Osteocyte (in vitro differentiated cells): ENCODE measurements around the gene PPP1R2B. TPM values are rescaled to one million over a fixed set of nuclear protein-coding genes. Genes with fewer than 3 reads are reported as not detected.

Experiments used
- DNase-seq: peaks from one replicate; pipeline ENCODE4 v3.0.0; 2021; ENCODE audit warnings: mixed read lengths; ENCODE audit not compliant: unreplicated experiment; ENCODE audit errors: extremely low spot score
- H3K27ac Mint-ChIP-seq: one replicate; pipeline ENCODE4 v1.8.0; 2021; ENCODE audit warnings: mild to moderate bottlenecking, mixed read lengths; ENCODE audit not compliant: unreplicated experiment
- H3K27me3 Mint-ChIP-seq: one replicate; pipeline ENCODE4 v1.8.0; 2021; ENCODE audit warnings: mixed read lengths; ENCODE audit not compliant: unreplicated experiment
- H3K36me3 Mint-ChIP-seq: one replicate; pipeline ENCODE4 v1.8.0; 2021; ENCODE audit warnings: mixed read lengths; ENCODE audit not compliant: unreplicated experiment
- H3K4me1 Mint-ChIP-seq: one replicate; pipeline ENCODE4 v1.8.0; 2021; ENCODE audit warnings: mixed read lengths; ENCODE audit not compliant: unreplicated experiment
- H3K4me3 Mint-ChIP-seq: one replicate; pipeline ENCODE4 v1.8.0; 2021; ENCODE audit warnings: mild to moderate bottlenecking, moderate library complexity, mixed read lengths; ENCODE audit not compliant: unreplicated experiment
- H3K9me3 Mint-ChIP-seq: one replicate; pipeline ENCODE4 v1.8.0; 2021; ENCODE audit warnings: mixed read lengths; ENCODE audit not compliant: unreplicated experiment
- CTCF ChIP-seq: fragments of 200-600 bp; sonication (generic); IDR thresholded peaks from 2 replicates; pipeline ENCODE4 v1.5.0; 2021; ENCODE audit warnings: antibody characterized with exemption, mild to moderate bottlenecking, moderate library complexity
- total RNA-seq: library from RNA; stranded (reverse); gene quantifications from 2 replicates; pipeline ENCODE4 v1.2.1, GENCODE V29; 2021

PPP1R2B gene
- total RNA-seq, 1 donor from 2014 or later, result not detected

- DNase-seq, result no peak
- H3K4me1 Mint-ChIP-seq, result no peaks in the 10 kb centered on the region
- H3K27ac Mint-ChIP-seq, result no peak overlapping the region
- TF ChIP-seq CTCF, result no peak
- peaks cover 22% of the 10 kb centered on the region for H3K27me3 Mint-ChIP-seq
- no peaks in the 10 kb centered on the region for H3K36me3 Mint-ChIP-seq
- no peak overlapping the region for H3K4me3 Mint-ChIP-seq
- no peaks in the 10 kb centered on the region for H3K9me3 Mint-ChIP-seq
Observed at GRCh38 chr5:156825688-156826087, 24.4 kb upstream of the PPP1R2B start.

GRCh38 chr5:156826150-156826549 is 23.9 kb upstream of the PPP1R2B start:
- no peaks in the 10 kb centered on the region for H3K9me3 Mint-ChIP-seq
- no peaks in the 10 kb centered on the region for H3K4me1 Mint-ChIP-seq
- H3K27ac Mint-ChIP-seq, result no peak overlapping the region
- no peak overlapping the region for H3K4me3 Mint-ChIP-seq
- TF ChIP-seq CTCF, result no peak
- peaks cover 22% of the 10 kb centered on the region for H3K27me3 Mint-ChIP-seq
- no peak for DNase-seq
- no peaks in the 10 kb centered on the region for H3K36me3 Mint-ChIP-seq

DNA sequence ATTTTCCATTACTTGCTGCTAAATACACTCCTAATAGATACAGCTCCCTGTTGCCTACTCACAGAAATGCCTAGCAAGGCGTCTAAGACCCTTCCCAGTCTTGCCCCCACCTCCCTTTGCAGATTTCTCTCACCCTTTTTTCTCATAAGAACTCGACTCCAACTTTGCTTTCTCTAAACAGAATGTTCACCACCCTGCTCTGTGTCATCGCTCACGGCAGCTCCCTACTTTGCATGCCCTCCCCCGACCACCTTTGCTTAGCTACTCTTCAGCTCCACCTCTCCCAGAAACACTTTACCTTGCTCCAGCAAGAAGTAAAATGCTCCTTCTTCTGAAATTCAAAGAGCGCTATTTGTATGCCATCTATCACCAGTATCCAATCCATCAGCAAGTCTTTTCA is 15.2 kb upstream of the PPP1R2B start:
- TF ChIP-seq CTCF, result no peak
- Mint-ChIP-seq H3K4me3 (no peak overlapping the region), H3K36me3 (no peaks in the 10 kb centered on the region), H3K9me3 (no peaks in the 10 kb centered on the region), H3K27ac (no peak overlapping the region), H3K4me1 (no peaks in the 10 kb centered on the region), H3K27me3 (peaks cover 4% of the 10 kb centered on the region)
- DNase-seq, result no peak

DNA sequence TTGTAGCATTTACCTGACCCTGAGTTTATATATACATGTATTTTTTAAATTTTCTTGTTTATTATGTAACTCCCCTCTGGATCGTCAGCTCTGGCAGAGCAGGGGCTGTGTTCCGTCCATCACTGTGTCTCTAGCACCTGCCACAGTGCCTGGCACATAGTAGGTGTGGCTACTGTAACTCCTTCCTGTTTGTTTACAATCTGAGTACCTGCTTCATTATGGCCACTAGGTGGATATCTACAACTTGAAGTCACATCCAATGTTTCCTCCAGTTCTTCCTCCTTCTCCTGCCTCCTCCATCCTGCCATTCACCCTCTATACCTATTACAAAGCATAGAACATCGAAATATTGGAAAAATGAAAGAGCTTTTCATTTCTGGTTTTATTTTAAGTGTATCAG is 14.2 kb upstream of the PPP1R2B start:
- no peak for DNase-seq
- Mint-ChIP-seq H3K27me3 (peaks cover 6% of the 10 kb centered on the region), H3K9me3 (no peaks in the 10 kb centered on the region), H3K27ac (no peak overlapping the region), H3K4me1 (no peaks in the 10 kb centered on the region), H3K4me3 (no peak overlapping the region), H3K36me3 (no peaks in the 10 kb centered on the region)
- no peak for TF ChIP-seq CTCF

- Mint-ChIP-seq H3K27ac (no peak overlapping the region), H3K4me1 (no peaks in the 10 kb centered on the region), H3K27me3 (peaks cover 4% of the 10 kb centered on the region)
Observed at GRCh38 chr5:156836846-156837245, 13.2 kb upstream of the PPP1R2B start.

More at GRCh38 chr5:156836846-156837245, 13.2 kb upstream of the PPP1R2B start:
- TF ChIP-seq CTCF, result no peak
- Mint-ChIP-seq H3K36me3 (no peaks in the 10 kb centered on the region), H3K4me3 (no peak overlapping the region), H3K9me3 (no peaks in the 10 kb centered on the region)
- DNase-seq, result no peak
